HEK293T (cell line): Measurements from ENCODE around the gene SLC5A2.

Source experiments
- ARNT ChIP-seq: fragments of 450-650 bp; IDR thresholded peaks from 2 replicates; pipeline ENCODE4 v1.6.1; 2017; ENCODE audit warnings: mild to moderate bottlenecking
- BHLHE40 ChIP-seq: fragments of 450-650 bp; IDR thresholded peaks from 2 replicates; pipeline ENCODE4 v1.6.1; 2016; ENCODE audit warnings: mild to moderate bottlenecking, moderate library complexity, borderline replicate concordance
- FOXM1 ChIP-seq: fragments of 450-650 bp; IDR thresholded peaks from 2 replicates; pipeline ENCODE4 v1.6.1; 2017; ENCODE audit warnings: mild to moderate bottlenecking, borderline replicate concordance
- LEF1 ChIP-seq: fragments of 450-650 bp; IDR thresholded peaks from 2 replicates; pipeline ENCODE4 v1.6.1; 2017; ENCODE audit warnings: mild to moderate bottlenecking, borderline replicate concordance
- NFRKB ChIP-seq: fragments of 450-650 bp; IDR thresholded peaks from 2 replicates; pipeline ENCODE4 v1.6.1; 2016; ENCODE audit warnings: mild to moderate bottlenecking, moderate library complexity
- SP1 ChIP-seq: fragments of 450-650 bp; IDR thresholded peaks from 2 replicates; pipeline ENCODE4 v1.6.1; 2017
- SUZ12 ChIP-seq: fragments of 450-650 bp; IDR thresholded peaks from 2 replicates; pipeline ENCODE4 v1.6.1; 2016; ENCODE audit warnings: mild to moderate bottlenecking
- TARDBP ChIP-seq: fragments of 450-650 bp; IDR thresholded peaks from 2 replicates; pipeline ENCODE4 v1.6.1; 2016

DNA sequence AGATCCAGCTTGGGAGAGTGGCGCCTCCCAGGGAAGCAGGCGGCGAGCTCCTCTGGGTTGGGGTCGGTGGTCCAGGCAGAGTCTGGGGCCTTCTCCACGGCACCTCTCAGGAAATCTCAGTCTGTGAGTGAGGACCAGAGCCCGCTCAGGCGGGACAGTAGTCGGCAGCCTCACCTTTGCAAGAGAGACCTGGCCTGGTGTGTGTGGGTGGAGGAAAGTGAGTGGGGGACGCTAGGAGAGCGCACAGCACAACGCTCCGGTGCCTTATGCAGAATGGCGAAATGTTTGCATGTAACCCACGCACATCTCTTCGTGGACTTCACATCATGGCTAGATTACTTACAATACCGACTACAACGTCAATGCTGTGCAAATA, 47.0 kb downstream of the SLC5A2 start:
- TF ChIP-seq NFRKB (no peak), ARNT (no peak), BHLHE40 (no peak), FOXM1 (no peak), SUZ12 (no peak), SP1 (no peak), TARDBP (no peak), LEF1 (no peak)
